HG03520 (cell line): Measurements from ENCODE around the gene USP50.
"Not testable (repeated sequence)": the region's sequence is repeated elsewhere in the genome, so short reads cannot be mapped to it uniquely, and the experiment has no call there.

ENCODE experiments used
- ATAC-seq: cut with Tn5 transposase; IDR thresholded peaks from one replicate; pipeline ENCODE4 v1.9.1; 2021; ENCODE audit warnings: mild to moderate bottlenecking, moderate library complexity; ENCODE audit not compliant: unreplicated experiment

Gene USP50

DNA sequence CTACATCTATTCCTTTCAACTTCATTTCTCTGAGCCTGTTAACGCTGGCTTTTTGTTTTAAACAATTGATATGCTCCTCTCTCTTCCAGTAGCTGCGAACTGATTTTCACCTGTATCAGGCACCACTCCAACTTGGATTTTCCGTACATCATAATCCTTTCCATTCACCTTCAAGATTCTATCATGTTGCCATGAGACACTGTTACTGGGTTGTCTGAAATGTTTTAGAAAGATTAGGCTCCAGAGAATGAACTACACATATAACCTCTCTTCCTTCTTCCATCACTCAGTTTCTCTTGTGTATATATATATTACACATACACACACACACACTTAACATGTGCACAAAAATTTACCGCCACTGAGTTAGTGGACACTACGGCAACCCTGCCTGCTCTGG lies at the start of gene USP50:
Gene USP50, minus strand, starts transcription at position 101 of the 400 bp plus-strand sequence. CDS start 141 bp downstream, outside the sequence.
- no peak for ATAC-seq

DNA sequence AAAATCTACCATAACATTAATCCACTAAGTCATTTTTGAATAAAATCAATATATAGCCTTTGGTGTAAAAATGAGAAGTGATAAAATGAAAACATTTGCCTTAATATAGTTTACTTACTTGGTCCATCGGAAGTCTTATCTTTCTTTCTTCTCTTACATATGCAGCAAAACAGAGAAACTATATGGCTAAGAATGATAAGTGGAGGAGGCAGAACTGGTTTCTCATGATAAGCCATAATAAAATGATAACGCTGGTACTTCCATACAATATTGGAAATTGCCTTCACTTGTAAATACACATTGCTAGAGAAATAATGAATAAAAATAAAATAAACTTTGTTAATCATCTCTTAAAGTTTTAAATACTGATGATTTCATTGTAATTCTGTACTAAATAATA lies 47.8 kb upstream of the USP50 start:
- ATAC-seq, result no peak

DNA sequence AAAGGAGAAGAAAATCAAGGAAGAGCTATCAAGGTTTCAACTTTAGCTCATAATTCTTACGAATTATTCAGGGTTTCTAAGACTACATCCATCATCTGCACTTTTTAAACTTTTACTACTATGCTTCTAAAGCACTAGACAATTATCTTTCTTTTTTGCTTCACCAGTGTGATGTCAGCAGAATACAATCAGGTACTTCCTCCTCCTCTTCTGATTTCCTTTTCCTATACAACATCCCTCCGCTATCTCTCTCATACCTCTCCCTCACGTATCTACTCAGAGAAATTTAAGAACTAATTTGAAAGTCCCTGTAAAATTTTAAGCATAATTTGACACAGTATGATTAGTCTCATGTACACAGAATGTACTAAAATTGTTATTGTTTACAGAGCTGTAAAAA lies 47.3 kb upstream of the USP50 start:
- no peak for ATAC-seq

DNA sequence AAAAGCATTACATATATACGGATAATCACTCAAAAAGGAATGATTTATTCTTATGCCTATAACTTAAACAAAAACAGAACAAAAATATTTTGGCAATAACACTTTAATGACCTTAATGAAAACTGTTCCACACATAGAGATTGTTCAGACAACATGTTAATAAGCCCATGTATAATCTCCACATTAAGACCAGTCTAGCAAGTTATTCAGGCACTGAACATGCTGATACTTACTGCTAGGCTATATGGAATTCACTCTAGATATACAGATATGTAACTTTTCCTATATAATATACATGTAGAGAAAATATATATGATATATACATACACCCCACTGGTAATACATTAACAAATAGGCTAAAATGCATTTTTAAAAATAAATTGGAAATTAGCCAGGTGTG lies 43.8 kb upstream of the USP50 start:
- no peak for ATAC-seq

DNA sequence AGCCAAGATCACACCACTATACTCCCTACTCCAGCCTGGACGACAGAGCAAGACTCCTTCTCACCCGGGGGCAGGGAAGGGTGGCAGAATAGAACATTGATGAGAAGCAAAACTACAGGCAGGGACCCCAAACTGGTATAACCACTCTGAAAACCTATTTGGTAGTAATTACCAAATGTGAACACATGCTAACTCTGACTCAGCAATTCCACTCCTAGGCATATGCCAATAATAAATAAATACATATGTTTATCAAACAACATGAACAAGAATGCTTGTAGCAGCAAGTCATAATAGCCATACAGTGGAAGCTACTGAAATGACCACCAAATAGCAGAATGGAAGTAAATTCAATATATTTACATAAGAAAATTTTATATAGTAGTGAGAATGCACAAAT lies 31.0 kb upstream of the USP50 start:
- ATAC-seq, result no peak

DNA sequence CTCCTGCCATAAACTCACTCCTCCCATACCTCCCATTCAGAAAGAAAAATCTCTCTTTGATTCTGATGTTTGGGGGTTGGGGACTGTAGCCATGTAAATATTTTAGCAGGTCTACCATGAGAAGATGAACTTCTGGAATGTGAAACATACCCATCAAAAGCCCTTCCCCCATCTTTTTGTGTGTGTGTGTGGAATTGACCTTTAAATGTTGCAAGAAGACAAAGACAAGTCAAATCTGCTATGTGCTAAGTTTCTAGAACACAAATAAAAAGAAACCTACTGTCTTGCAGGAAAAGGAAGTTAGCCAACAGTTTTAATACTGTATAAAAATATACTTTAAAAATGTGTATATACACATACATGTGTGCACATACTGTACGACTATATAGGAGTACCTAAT lies 29.7 kb upstream of the USP50 start:
- no peak for ATAC-seq

DNA sequence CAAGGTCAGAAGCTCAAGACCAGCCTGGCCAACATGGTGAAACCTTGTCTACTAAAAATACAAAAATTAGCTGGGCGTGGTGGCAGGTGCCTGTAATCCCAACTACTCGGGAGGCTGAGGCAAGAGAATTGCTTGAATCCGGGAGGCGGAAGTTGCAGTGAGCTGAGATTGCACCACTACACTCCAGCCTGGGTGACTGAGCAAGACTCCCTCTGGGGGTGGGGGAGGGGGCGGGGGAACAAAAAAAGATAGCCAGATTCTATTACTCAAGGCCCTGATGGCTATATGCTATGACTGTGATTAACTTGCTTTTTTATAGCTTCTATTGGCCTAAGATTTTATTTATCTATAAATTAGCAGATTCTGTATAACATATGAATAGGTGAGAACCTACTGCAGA lies 27.4 kb upstream of the USP50 start:
- not testable (repeated sequence) for ATAC-seq

DNA sequence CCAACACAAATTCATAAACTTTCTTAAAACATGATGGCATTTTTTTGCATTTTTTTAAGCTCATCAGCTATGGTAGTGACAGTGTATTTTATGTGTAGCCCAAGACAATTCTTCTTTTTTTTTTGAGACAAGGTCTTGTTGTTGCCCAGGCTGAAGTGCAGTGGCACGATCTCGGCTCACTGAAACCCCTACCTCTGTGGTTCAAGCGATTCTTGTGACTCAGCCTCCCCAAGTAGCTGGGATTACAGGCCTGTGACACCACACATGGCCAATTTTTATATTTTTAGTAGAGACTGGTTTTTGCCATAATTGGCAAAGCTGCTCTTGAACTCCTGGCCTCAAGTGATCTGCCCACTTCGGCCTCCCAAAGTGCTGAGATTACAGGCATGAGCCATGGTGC lies 17.3 kb upstream of the USP50 start:
- no peak for ATAC-seq

DNA sequence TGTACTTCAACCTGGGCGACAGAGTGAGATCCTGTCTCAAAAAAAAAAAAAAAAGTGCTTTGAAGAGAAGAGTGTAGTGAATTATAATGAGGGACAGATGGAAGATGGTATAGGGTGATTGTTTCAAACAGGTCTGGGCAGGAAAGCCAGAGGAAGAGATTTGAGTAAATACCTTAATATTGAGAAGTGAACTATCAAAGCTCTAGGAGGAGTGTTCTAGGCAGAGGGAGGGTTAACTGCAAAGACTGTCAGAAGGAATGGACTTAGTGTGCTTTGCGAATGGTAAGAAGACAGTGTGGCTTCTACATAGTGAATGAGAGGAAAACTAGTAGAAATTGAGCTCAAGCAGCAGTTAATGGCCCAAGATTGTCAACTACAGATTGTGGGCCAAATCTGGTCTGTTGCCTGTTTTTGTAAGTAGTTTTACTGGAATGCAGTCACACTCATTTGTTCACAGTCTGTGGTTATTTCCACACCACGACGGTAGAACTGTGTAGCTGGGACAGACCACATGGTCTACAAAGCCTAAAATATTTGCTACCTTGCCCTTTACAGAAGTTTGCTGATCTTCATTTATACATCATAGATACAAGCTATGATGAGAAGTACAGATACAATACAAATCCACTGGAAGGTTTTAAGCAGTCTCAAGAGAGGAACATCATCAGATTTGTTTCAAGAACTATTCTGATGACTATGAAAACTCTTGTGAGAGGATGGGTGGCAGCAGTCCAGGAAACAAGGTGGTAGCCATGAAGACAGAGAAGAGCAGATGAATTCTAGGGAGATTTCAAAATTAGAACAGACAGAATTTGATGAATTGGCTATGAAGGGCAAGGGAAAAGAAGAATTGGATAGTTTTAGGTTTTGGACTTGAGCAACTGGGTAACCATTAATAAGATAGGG lies 16.5 kb upstream of the USP50 start:
- no peak for ATAC-seq

DNA sequence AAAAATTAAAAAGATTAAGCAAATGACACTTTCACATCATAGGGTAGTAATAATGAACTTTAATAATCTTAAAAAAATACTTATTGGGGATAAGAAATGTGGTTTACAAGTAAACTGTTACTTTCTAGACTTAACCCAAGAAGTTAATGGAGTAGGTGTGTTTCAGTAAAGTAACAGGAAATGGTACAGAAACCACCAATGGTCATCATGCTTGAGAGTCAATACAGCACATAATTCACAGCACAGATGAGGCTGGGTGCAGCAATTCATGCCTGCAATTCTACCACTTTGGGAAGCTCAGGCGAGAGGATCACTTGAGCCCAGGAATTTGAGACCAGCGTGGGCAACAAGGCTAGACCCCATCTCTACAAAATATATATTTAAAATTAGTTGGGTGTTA lies 11.5 kb upstream of the USP50 start:
- ATAC-seq, result no peak

DNA sequence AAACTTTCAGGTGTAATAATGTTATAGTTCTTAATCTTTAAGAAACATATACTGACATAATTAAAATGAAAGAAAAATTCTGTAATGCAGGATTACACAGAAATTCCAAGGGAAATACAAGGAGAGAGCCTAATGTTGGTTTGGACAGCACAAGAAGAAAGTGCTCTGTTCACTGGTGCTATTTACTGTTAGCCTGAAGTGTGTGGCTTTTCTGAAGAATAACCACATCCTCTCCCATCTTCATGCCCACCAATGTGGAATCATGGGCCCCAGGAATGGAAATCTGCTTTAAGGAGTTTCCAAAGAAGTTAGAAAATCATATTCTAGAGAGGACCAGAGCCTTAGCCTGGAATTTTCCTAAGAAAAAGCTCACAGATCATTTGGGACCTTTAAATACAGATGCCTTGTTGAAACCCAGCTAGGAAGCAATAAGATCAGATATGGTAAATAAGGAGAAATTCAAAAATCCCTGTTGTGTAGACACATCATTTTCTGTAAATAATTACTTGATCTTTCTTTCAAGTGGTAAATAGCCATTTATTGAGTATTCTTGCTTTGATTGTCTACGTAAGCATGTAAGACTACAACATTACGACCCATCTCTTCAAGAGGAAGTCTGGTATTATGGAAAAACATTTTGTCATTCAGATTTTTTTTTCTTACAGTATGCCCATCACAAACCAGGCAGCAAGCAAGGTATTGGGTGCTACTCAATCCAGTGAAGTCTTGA lies 10.3 kb upstream of the USP50 start:
- ATAC-seq, result no peak

DNA sequence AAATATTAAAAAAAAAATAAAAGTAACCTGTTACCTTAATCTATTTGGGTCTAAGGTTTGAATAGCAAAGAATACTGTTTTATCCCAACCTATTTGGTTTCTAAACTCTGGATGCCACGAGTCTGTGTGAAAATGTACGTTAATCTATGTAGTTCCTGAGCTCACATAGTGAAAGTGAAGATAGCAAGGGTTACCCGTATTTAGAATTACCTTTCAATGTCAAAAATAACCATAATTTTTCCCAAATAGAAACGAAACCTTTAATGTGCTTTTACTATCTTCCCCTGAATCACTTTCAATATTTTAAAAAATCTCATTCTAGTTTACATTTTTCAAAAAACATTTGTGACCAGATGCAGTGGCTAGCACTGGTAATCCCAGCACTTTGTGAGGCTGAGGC lies 5.8 kb upstream of the USP50 start:
- no peak for ATAC-seq

DNA sequence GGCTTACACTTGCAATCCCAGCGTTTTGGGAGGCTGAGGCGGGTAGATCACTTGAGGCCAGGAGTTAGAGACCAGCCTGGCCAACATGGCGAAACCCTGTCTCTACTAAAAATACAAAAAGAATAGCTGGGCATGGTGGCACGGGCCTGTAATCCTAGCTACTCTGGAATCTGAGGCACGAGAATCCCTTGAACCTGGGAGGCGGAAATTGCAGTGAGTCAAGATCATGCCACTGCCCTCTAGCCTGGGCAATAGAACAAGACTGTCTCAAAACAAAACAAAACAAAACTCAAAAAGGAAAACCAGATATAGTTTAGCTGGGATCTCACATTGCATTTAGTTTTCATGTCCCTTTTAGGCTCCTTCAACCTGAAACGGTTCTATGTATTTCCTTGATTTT lies 2.9 kb upstream of the USP50 start:
- no peak for ATAC-seq

DNA sequence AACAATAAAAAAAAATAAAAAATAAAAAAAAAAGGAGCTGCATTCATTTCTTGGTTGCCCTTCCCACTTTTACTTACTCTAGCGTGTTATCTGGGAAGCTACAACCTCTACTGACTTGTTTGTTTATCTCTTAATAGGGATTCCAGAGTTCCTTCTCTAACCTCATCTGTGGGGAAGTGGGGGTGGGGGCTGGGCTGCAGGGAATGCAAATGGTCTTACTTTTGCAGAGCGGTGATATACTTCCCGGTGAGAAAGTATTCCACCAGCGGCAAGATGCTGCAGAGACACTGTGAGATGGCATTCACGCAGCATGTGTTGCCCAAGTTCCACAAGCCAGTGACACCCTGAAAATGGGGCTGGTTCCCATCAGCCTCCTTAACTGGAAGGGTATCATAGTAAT lies 2.1 kb downstream of the USP50 start:
- ATAC-seq, result no peak

DNA sequence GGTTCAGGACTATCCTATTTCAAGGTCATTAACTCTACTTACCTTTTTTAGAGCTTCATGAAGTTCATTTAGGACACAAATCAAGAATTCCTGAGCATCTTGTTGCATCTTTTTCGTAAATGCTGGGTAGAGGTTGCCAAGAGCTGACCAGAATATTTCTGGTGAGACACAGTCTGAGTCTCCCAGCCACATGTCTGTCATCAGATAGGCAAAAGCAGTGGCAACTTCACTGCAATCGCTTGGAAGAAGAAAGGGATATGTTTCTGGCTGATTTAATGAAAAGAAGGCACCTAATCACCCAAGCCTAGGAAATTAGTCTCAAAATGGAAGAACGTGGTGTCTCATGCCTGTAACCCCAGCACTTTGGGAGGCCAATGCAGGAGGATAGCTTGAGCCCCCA lies 2.9 kb downstream of the USP50 start:
- no peak for ATAC-seq

DNA sequence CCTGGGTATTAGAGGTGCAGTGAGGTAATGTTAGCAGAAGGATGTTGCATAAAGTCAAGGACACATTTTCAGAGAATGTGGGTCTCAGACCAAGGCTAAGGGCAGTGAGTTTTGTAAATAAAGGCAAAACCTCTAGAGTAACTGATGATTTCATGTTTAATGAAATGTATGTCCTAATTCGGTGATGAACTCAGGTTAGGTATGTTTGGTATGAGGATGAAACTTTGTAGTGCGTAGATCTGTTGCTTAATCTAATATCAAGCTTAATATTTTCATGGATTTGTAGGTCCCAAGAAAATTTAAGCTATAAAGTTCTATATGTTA lies 3.6 kb downstream of the USP50 start:
- no peak for ATAC-seq

DNA sequence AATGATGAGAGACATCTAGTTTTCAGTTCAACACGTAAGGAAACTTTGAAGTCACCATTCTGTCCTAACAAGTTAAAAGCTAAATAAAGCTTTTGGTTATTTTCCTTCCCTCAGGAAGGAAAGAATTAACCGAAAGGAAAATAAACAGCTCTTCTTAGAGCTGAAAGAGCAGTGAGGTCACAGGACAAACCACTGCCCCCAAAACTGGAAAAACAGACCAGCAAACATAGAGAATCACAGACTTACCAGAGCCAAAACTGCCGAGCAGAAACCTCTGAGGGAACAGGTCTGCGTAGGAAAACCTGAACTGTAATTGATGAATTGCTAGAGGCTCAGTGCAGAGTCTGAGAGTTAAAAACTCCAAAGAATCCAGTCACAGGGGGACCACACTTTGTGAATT lies 14.7 kb downstream of the USP50 start:
- no peak for ATAC-seq

DNA sequence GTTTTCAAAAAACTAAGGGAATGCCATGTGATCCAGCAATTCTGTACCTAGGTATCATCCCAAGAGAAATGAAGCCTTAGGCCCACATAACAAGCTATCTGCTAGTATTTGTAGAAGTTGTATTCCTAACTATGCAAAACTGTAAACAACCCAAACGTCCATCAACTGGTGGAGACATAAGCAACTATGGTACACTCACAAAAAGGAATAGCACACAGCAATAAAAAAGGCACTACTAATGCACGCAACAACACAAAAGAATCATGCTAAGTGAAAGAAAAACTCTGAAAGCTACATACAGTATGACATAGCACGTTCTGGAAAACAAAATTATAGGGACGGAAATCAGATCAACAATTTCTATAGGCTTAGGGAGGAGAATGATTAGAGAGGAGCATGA lies 15.3 kb downstream of the USP50 start:
- no peak for ATAC-seq

DNA sequence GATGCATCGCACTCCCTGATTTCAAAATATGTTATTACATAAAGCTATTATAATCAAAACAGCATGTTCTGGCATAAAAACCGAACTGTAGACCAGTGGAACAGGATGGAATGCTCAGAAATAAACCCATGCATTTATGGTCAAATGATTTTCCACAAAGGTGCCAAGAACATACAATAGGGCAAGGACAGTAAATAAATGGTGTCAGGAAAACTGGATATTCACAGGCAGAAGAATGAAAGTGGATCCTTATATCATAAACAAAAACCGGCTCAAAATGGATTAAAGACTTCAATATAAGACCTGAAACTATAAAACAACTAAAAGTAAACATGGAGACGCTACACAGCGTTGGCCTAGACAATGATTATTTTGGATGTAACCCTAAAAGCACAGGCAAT lies 22.6 kb downstream of the USP50 start:
- no peak for ATAC-seq

DNA sequence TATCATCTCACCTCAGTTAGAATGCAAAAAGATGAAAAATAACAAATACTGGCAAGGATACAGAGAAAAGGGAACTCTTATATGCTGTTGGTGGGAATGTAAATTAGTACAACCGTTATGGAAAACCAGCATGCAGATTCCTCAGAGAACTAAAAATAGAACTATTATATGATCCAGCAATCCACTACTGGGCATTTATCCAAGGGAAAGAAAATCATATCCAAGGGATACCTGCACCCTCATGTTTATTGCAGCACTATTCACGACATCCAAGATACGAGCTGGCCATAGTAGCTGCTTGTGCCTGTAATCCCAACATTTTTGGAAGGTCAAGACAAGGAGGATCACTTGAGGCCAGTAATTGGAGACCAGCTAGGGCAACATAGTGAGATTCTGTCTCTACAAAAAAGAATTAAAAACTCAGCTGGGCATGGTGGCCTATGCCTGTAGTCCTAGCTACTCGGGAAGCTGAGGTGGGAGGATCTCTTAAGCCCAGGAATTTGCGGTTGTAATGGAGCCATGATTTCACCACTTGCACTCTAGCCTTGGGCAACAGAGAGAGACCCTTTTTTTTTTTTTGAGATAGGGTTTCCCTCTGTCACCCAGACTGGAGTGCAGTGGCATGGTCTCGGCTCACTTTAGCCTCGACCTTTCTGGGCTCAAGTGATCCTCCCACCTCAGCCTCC lies 26.6 kb downstream of the USP50 start:
- no peak for ATAC-seq

DNA sequence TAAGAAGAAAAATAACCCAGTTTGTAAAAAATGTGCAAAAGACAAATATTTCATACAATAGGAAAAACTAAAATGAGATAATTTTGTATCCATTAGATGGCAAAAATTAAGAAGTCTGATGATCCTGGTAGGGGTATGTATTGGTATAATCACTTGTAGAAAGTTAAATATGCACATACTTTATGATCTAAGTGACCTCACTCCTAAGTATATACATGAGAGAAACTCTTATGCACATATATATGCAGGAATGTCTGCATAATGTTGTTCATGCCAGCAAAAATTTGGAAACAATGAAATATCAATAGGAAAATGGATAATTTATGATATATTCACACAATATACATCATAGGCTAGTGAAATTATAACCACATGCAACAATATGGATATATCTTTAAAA lies 33.5 kb downstream of the USP50 start:
- ATAC-seq, result no peak

DNA sequence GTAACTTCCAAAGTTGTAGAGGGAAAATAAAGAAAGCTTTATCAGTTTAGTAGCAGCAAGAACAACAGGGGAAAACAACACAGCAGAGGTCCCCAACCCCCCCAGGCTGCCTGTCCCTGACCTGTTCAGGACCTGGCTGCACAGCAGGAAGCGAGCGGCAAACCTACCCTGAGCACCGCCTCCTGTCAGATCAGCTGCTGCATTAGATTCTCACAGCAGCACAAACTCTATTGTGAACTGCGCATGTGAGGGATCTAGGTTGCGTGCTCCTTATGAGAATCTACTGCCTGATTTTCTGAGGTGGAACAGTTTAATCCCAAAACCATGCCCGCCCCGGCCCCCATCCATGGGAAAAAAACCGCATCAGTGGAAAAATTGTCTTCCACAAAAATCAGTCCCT lies 40.3 kb downstream of the USP50 start:
- ATAC-seq, result no peak
